AG04449 (cell line): ENCODE data around the gene RBAK.

Experiments used
- CTCF ChIA-PET: fragments of 350-600 bp; formaldehyde crosslinking; extraction: SDS; loops from one replicate; lab custom pipeline; 2021; ENCODE audit warnings: antibody characterized with exemption; lab: Yijun Ruan, JAX
- POLR2A ChIA-PET: fragments of 400-600, 350-600 bp; formaldehyde crosslinking; extraction: SDS; loops from one replicate; lab custom pipeline; 2020; ENCODE audit warnings: antibody characterized with exemption, inconsistent platforms; lab: Yijun Ruan, JAX
- DNase-seq: peaks from one replicate; pipeline ENCODE4 v3.0.0-alpha.2; 2010; ENCODE audit warnings: low read depth, low spot score
- H3K4me3 ChIP-seq: 2 replicates; pipeline ENCODE4 v1.5.1; 2011; ENCODE audit warnings: low read depth, mild to moderate bottlenecking, control low read depth, low read length
- CTCF ChIP-seq: IDR thresholded peaks from one replicate; pipeline ENCODE4 v1.5.1; 2011; ENCODE audit warnings: mild to moderate bottlenecking, moderate library complexity, low read length, control low read depth, inconsistent platforms; ENCODE audit not compliant: insufficient read depth; ENCODE audit errors: missing control alignments

Gene RBAK

DNA sequence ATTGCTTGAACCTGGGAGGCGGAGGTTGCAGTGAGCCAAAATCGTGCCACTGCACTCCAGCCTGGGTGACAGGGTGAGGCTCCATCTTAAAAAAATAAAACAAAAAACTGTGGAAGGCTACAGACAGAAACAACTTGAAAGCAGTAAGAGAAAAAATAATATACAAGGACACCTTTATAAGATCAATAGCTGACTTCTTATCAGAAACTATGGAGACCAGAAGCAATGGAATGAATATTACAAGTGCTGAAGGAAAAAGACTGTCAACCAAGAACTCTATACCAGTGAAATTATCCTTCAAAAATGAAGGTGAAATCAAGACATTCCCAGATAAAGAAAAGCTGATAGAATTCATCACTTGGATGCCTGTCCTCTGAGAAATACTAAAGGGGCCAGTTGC, 49.0 kb downstream of the RBAK start:
- no peak for DNase-seq
- no peak for TF ChIP-seq CTCF
- no peak overlapping the region for H3K4me3 ChIP-seq
- POLR2A ChIA-PET: no interaction called here
- CTCF ChIA-PET: interaction anchor here (2.1 kb wide), 1 partner anchor 10 kb away, joined by 7 read pairs; no protein-coding TSS in a partner anchor

DNA sequence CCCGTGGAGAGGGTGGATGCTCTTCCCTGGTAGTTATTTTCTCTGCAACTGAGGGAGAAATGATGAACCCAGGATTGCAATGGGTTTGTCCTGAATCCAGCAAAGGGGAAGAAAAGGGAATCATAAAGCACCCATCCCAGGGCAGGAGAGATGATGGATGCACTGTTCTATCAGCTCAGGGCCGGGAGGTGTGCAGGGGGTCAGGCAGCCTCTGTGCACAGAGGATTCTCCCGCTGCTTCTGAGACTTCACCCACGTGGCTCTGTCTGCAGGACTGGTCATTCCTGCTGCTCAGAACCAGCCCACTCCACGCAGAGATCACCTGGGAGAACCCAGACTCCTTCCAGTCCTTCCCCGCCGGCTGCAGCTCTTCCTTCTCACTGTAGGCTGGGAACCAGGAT, 70.7 kb downstream of the RBAK start:
- H3K4me3 ChIP-seq: no peak overlapping the region
- ChIA-PET POLR2A (no interaction called here), CTCF (no interaction called here)
- no peak for TF ChIP-seq CTCF
- no peak for DNase-seq

- TF ChIP-seq CTCF: no peak
- no peak overlapping the region for H3K4me3 ChIP-seq
- CTCF ChIA-PET: no interaction called here
- DNase-seq: no peak
- POLR2A ChIA-PET: no interaction called here
Observed at GRCh38 chr7:5117095-5117970, 71.7 kb downstream of the RBAK start.
